Heart left ventricle (tissue), 13 donors: ENCODE results near the gene JMY.

Experiments
- CTCF ChIP-seq, 12 donors: fragments of 200-600 bp; sonication (generic) in 4 of 12; IDR thresholded peaks; one replicate each; pipeline versions ENCODE4 v1.5.0 to v1.8.0; 2018 to 2022; ENCODE audit warnings: antibody characterized with exemption in 12 of 12, mild to moderate bottlenecking in 5 of 12
- POLR2A ChIP-seq, 2 donors: fragments of 450-650 bp; IDR thresholded peaks; one replicate each; pipeline ENCODE4 v1.6.1; 2017; ENCODE audit warnings: antibody characterized with exemption in 2 of 2, mild to moderate bottlenecking in 2 of 2, moderate library complexity in 2 of 2
- donor health status: ischemic (EF 13 %, LVEDD 7.1; RV severe dilation, severe dysfunction).
- donor health status: DM: no; HTN: yes; CAD: no.
- donor health status: DM: no; HTN: no; CAD: no.
- donor health status: ischemic (EF 25% LVEDD 6.9; RV normal size, moderate dysfunction).
- donor health status: ischemic (EF 25% LVEDD 5.7; RV mildly dilated, moderate dysfunction).
- donor health status: ischemic (EF 35%, LVEDD 5.7; RV mildly dilated, moderate dysfunction).
- donor health status: nonischemic (EF 11% LVEDD 7.7; RV severe dilation, severe dysfunction).
- donor health status: DM: yes; HTN: yes; CAD: no.
- donor health status: PGD.
- donor health status: ischemic (EF 29% LVEDD 5.4; RV normal size, mild dysfunction).
- donor health status: nonischemic (EF 23%, LVEDD 6.1; RV moderate dilation, normal function).

DNA sequence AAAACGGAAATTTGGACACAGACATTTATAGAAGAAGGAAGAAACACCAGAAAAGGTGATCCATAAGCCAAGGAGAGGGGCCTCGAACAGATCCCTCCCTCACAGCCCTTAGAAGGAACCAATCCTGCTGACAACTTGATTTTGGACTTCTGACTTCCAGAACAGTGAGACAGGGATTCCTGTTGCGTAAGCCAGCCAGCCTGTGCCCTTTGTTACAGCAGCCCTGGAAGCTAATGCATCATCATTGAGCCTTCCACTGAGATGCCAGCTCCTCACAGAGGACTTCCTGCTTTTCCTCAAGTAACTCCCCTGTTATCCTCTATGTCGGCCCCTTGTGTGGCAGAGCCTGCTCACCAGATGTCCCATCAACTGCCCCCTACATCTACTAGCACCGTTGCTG lies 94.1 kb downstream of the JMY start:
- no peak for TF ChIP-seq CTCF (IDR thresholded peaks at IDR 0.05)
- no peak for TF ChIP-seq POLR2A (IDR thresholded peaks at IDR 0.05)
